H9 (cell line): ENCODE results near the gene BRCA1. TPM values are rescaled to one million over a fixed set of nuclear protein-coding genes. Genes with fewer than 3 reads are reported as not detected.

Source experiments
- DNase-seq: peaks from one replicate; pipeline ENCODE4 v3.0.0-alpha.2; 2017
- H2AFZ ChIP-seq: one replicate; pipeline ENCODE4 v1.6.1; 2013; ENCODE audit warnings: mild to moderate bottlenecking, low read length, control low read depth, moderate library complexity
- H2AK5ac ChIP-seq: 2 replicates; pipeline ENCODE4 v1.6.1; 2013; ENCODE audit warnings: low read length, control low read depth, mixed read lengths; ENCODE audit not compliant: insufficient read length
- H2BK120ac ChIP-seq: one replicate; pipeline ENCODE4 v1.6.1; 2013; ENCODE audit warnings: low read depth, mild to moderate bottlenecking, low read length, control low read depth, inconsistent platforms; ENCODE audit not compliant: poor library complexity, severe bottlenecking
- H2BK12ac ChIP-seq: 2 replicates; pipeline ENCODE4 v1.6.1; 2013; ENCODE audit warnings: low read length, control low read depth, mixed read lengths, low read depth; ENCODE audit not compliant: insufficient read length
- H2BK15ac ChIP-seq: 2 replicates; pipeline ENCODE4 v1.6.1; 2013; ENCODE audit warnings: low read depth, low read length, control low read depth
- H2BK20ac ChIP-seq: one replicate; pipeline ENCODE4 v1.6.1; 2013; ENCODE audit warnings: low read depth, mild to moderate bottlenecking, low read length, control low read depth, inconsistent platforms; ENCODE audit not compliant: poor library complexity, severe bottlenecking
- H2BK5ac ChIP-seq: 2 replicates; pipeline ENCODE4 v1.6.1; 2013; ENCODE audit warnings: low read length, control low read depth, mixed read lengths; ENCODE audit not compliant: insufficient read length
- H3K14ac ChIP-seq: 2 replicates; pipeline ENCODE4 v1.6.1; 2013; ENCODE audit warnings: low read length, control low read depth; ENCODE audit not compliant: insufficient read depth
- H3K18ac ChIP-seq: 2 replicates; pipeline ENCODE4 v1.6.1; 2013; ENCODE audit warnings: low read depth, mild to moderate bottlenecking, mixed read lengths, low read length, control low read depth; ENCODE audit not compliant: insufficient read length
- H3K23ac ChIP-seq: 2 replicates; pipeline ENCODE4 v1.6.1; 2013; ENCODE audit warnings: low read length, control low read depth, mixed read lengths, low read depth; ENCODE audit not compliant: insufficient read length
- H3K23me2 ChIP-seq: 2 replicates; pipeline ENCODE4 v1.6.1; 2013; ENCODE audit warnings: low read depth, mild to moderate bottlenecking, mixed read lengths, low read length, control low read depth; ENCODE audit not compliant: insufficient read length, poor library complexity, severe bottlenecking
- H3K27ac ChIP-seq: 2 replicates; pipeline ENCODE4 v1.5.1; 2013; ENCODE audit warnings: low read length, control low read depth, mixed read lengths, low read depth; ENCODE audit not compliant: insufficient read length
- H3K27me3 ChIP-seq: 2 replicates; pipeline ENCODE4 v1.6.1; 2013; ENCODE audit warnings: low read length, control low read depth, inconsistent platforms; ENCODE audit not compliant: insufficient read depth
- H3K4ac ChIP-seq: 2 replicates; pipeline ENCODE4 v1.6.1; 2013; ENCODE audit warnings: low read depth, mild to moderate bottlenecking, control low read depth, inconsistent platforms, low read length, moderate library complexity
- H3K4me1 ChIP-seq: 2 replicates; pipeline ENCODE4 v1.6.1; 2013; ENCODE audit warnings: low read length, control low read depth, inconsistent platforms; ENCODE audit not compliant: insufficient read depth
- H3K4me2 ChIP-seq: 2 replicates; pipeline ENCODE4 v1.6.1; 2013; ENCODE audit warnings: low read length, control low read depth, mixed read lengths; ENCODE audit not compliant: insufficient read length, insufficient read depth
- H3K56ac ChIP-seq: 2 replicates; pipeline ENCODE4 v1.6.1; 2013; ENCODE audit warnings: low read depth, mild to moderate bottlenecking, mixed read lengths, low read length, control low read depth; ENCODE audit not compliant: insufficient read length
- H3K79me1 ChIP-seq: 2 replicates; pipeline ENCODE4 v1.6.1; 2013; ENCODE audit warnings: low read depth, mild to moderate bottlenecking, moderate library complexity, low read length, control low read depth, inconsistent platforms; ENCODE audit not compliant: insufficient read depth, poor library complexity, severe bottlenecking
- H3K79me2 ChIP-seq: 2 replicates; pipeline ENCODE4 v1.6.1; 2013; ENCODE audit warnings: low read length, control low read depth, inconsistent platforms; ENCODE audit not compliant: insufficient read depth
- H3K9ac ChIP-seq: 2 replicates; pipeline ENCODE4 v1.6.1; 2013; ENCODE audit warnings: low read length, control low read depth, mixed read lengths; ENCODE audit not compliant: insufficient read length; ENCODE audit errors: extremely low read depth
- H3K9me3 ChIP-seq: one replicate; pipeline ENCODE4 v1.6.1; 2013; ENCODE audit warnings: low read depth, low read length, inconsistent platforms; ENCODE audit not compliant: control insufficient read depth
- H3T11ph ChIP-seq: one replicate; pipeline ENCODE4 v1.6.1; 2013; ENCODE audit warnings: mild to moderate bottlenecking, low read length, control low read depth, inconsistent platforms
- H4K20me1 ChIP-seq: one replicate; pipeline ENCODE4 v1.6.1; 2013; ENCODE audit not compliant: control insufficient read depth, insufficient read length, insufficient read depth
- H4K5ac ChIP-seq: 2 replicates; pipeline ENCODE4 v1.6.1; 2013; ENCODE audit warnings: low read depth, mild to moderate bottlenecking, mixed read lengths, low read length, control low read depth; ENCODE audit not compliant: insufficient read length
- H4K8ac ChIP-seq: replicated peaks from 2 replicates; pipeline ENCODE4 v1.6.1; 2013; ENCODE audit warnings: low read length, control low read depth, mixed read lengths, low read depth; ENCODE audit not compliant: insufficient read length
- H4K91ac ChIP-seq: 2 replicates; pipeline ENCODE4 v1.6.1; 2013; ENCODE audit warnings: low read depth, mild to moderate bottlenecking, moderate library complexity, mixed read lengths, low read length, control low read depth; ENCODE audit not compliant: insufficient read length
- H3K27ac Mint-ChIP-seq, 3 experiments: 2 replicates in 2 of 3; 3 replicates in 1 of 3; pipeline ENCODE4 v1.8.0; 2020 to 2021; ENCODE audit warnings: mixed read lengths in 3 of 3, mild to moderate bottlenecking in 1 of 3, moderate library complexity in 1 of 3
- H3K27me3 Mint-ChIP-seq: 2 replicates; pipeline ENCODE4 v1.8.0; 2021; ENCODE audit warnings: low read depth, mild to moderate bottlenecking, moderate library complexity, mixed read lengths
- H3K36me3 Mint-ChIP-seq, 3 experiments: 2 replicates in 2 of 3; 3 replicates in 1 of 3; pipeline ENCODE4 v1.8.0; 2020 to 2021; ENCODE audit warnings: low read depth in 3 of 3, mixed read lengths in 3 of 3; ENCODE audit not compliant: insufficient read depth in 1 of 3
- H3K4me1 Mint-ChIP-seq, 2 experiments: 2 replicates each; pipeline ENCODE4 v1.8.0; 2020; ENCODE audit warnings: mixed read lengths in 2 of 2
- H3K4me3 Mint-ChIP-seq, 2 experiments: 2 replicates in 1 of 2; 3 replicates in 1 of 2; pipeline ENCODE4 v1.8.0; 2020 to 2021; ENCODE audit warnings: mild to moderate bottlenecking in 2 of 2, mixed read lengths in 2 of 2, moderate library complexity in 1 of 2
- H3K9me3 Mint-ChIP-seq, 2 experiments: 2 replicates in 1 of 2; 3 replicates in 1 of 2; pipeline ENCODE4 v1.8.0; 2020; ENCODE audit warnings: mild to moderate bottlenecking in 2 of 2, mixed read lengths in 2 of 2, moderate library complexity in 1 of 2
- CTCF ChIP-seq: fragments of 200-600 bp; sonication (generic); conservative IDR thresholded peaks from 3 replicates; pipeline ENCODE4 v1.8.0; 2021; ENCODE audit warnings: antibody characterized with exemption, mild to moderate bottlenecking
- WGBS: extraction: QIAGEN DNeasy Blood & Tissue Kit; methylation state at CpG from one replicate; pipeline ENCODE4 v1.1.7; 2013; ENCODE audit warnings: missing lambda C conversion rate, low lambda C conversion rate, mixed read lengths; ENCODE audit not compliant: insufficient read length; ENCODE audit errors: extremely low coverage; 5-methylcytosine and 5-hydroxymethylcytosine counted together
- total RNA-seq: library from RNA; stranded (reverse); gene quantifications from 2 replicates; pipeline ENCODE4 v1.2.1, GENCODE V29; 2021

The BRCA1 gene
- total RNA-seq, 1 experiment from 2014 or later: 32.3 TPM

- Mint-ChIP-seq H3K36me3 (peaks cover 10 to 26% (median 20%) of the 10 kb centered on the region in 3 experiments; a peak in 6 of 7 replicates), H3K27ac (peak within 1 kb of the TSS; percentile 89 to 98 (median 97)), H3K4me1 (peaks cover 39 to 54% of the 10 kb centered on the region in 2 experiments), H3K4me3 (peak within 1 kb of the TSS; percentile 75 to 98), H3K9me3 (no peaks in the 10 kb centered on the region), H3K27me3 (no peaks in the 10 kb centered on the region)
- no peak within 1 kb of the TSS for H4K91ac ChIP-seq
- H2BK20ac ChIP-seq: no peak within 1 kb of the TSS
- H4K20me1 ChIP-seq: no peaks in the 10 kb centered on the region
- H4K8ac ChIP-seq: no peak within 1 kb of the TSS
- H2BK12ac ChIP-seq: no peak within 1 kb of the TSS
- peak within 1 kb of the TSS; percentile 54 for H3K9ac ChIP-seq
- no peak within 1 kb of the TSS for H3K27ac ChIP-seq
- no peak within 1 kb of the TSS for H3K4ac ChIP-seq
- H3K56ac ChIP-seq: no peak within 1 kb of the TSS
- no peaks in the 10 kb centered on the region; the same call in 1 of the 2 replicates for H3K79me2 ChIP-seq
- peak within 1 kb of the TSS; percentile 36 for H3K18ac ChIP-seq
- H3K27me3 ChIP-seq: no peaks in the 10 kb centered on the region
- H2AFZ ChIP-seq: no peak within 1 kb of the TSS
- H3K14ac ChIP-seq: peak within 1 kb of the TSS; percentile 82
- no peak within 1 kb of the TSS for H3K23ac ChIP-seq
- H3K79me1 ChIP-seq: no peaks in the 10 kb centered on the region
- no peak within 1 kb of the TSS for H4K5ac ChIP-seq
- H2BK5ac ChIP-seq: no peak within 1 kb of the TSS
- H3T11ph ChIP-seq: no peak within 1 kb of the TSS
- peaks cover 13% of the 10 kb centered on the region for H3K4me1 ChIP-seq
- H3K4me2 ChIP-seq: peak within 1 kb of the TSS; percentile 79
- no peak within 1 kb of the TSS for H2AK5ac ChIP-seq
- H2BK120ac ChIP-seq: no peak within 1 kb of the TSS
- no peak within 1 kb of the TSS for H2BK15ac ChIP-seq
- peak; percentile 83 for TF ChIP-seq CTCF
- no CpG with 5 or more reads among the region's 61 CpGs for WGBS
- no peaks in the 10 kb centered on the region for H3K9me3 ChIP-seq
- DNase-seq: peak; percentile 99
- H3K23me2 ChIP-seq: peaks cover 16% of the 10 kb centered on the region
These were observed 100.5 kb downstream of the BRCA1 start, which contains the start of gene RND2 for GRCh38 chr17:43024407-43025289. RND2 (plus strand) TSS chr17:43025231; CDS start chr17:43025348, 117 bp downstream.
